ENCODE results near the gene PPEF2. TPM values are rescaled to one million over a fixed set of nuclear protein-coding genes. Genes with fewer than 3 reads are reported as not detected.
"Not testable (repeated sequence)": the region's sequence is repeated elsewhere in the genome, so short reads cannot be mapped to it uniquely, and the experiment has no call there.

PPEF2 gene
- total and polyA plus RNA-seq, 10 of the 15 experiments (the other 5 are each of a cell fraction or from before 2014, with no cell fraction given): not detected

GRCh38 chr4:75848171-75848760, 54.0 kb downstream of the PPEF2 start:
- H3K27ac ChIP-seq (ENCODE audit: control insufficient read depth, insufficient read depth); H4K20me1 ChIP-seq (ENCODE audit: control insufficient read depth, insufficient read depth); H2AFZ ChIP-seq (ENCODE audit: control insufficient read depth, low read depth, low read length); BruUV-seq (replicated peaks); H3K4me3 ChIP-seq; H3K9ac ChIP-seq (ENCODE audit: control insufficient read depth, insufficient read depth, low read length); intact Hi-C loops (cut with micrococcal nuclease; ENCODE audit: unreplicated experiment); H3K36me3 ChIP-seq (ENCODE audit: control insufficient read depth in 2 of 2, insufficient read depth in 2 of 2, low read length in 1 of 2); H3K4me1 ChIP-seq (ENCODE audit: control insufficient read depth, insufficient read depth, low read length); H3K27me3 ChIP-seq (replicated peaks in 1 of 2; ENCODE audit: control insufficient read depth in 2 of 2, insufficient read depth in 2 of 2, low read length in 1 of 2); H3K79me2 ChIP-seq (ENCODE audit: control insufficient read depth, insufficient read depth, low read length); H3K9me3 ChIP-seq (replicated peaks; ENCODE audit: control insufficient read depth, insufficient read depth, low read length); H3K4me2 ChIP-seq (ENCODE audit: control insufficient read depth, insufficient read depth); in situ Hi-C loops (cut with MboI): not testable (repeated sequence)
- ATAC-seq (peak; percentile 97), FAIRE-seq (peak; percentile 82), DNase-seq (ENCODE audit: low read depth, low spot score) (peak; percentile 24)
- TF ChIP-seq CTCF (IDR thresholded peaks at IDR 0.05 in 2 of 3, conservative IDR thresholded peaks at IDR 0.05 in 1 of 3; ENCODE audit: control insufficient read depth in 2 of 3, extremely low read depth in 1 of 3, insufficient read depth in 1 of 3, low read depth in 3 of 3, low read length in 3 of 3) (peak; percentile 57 to 63 (median 62); a peak in 5 of 6 replicates), ZNF384 (IDR thresholded peaks at IDR 0.05; ENCODE audit: borderline replicate concordance, low read depth, low read length) (peak; percentile 74), SMC3 (IDR thresholded peaks at IDR 0.05; ENCODE audit: borderline replicate concordance, low read length) (peak; percentile 52; the same call in 1 of the 2 replicates), RAD21 (IDR thresholded peaks at IDR 0.05; ENCODE audit: insufficient read depth, low read depth, low read length) (peak; percentile 72)
- RAD21 ChIA-PET (ENCODE audit: unreplicated experiment): interaction anchor here (0.6 to 1.7 kb wide), 11 partner anchors 23 to 973 kb away, joined by 3 to 14 read pairs (median 5); partner anchors contain the start of gene CDKL2
- WGBS (ENCODE audit: insufficient coverage, insufficient replicate concordance, low lambda C conversion rate, missing lambda C conversion rate): 9% methylated on average over 14 of the region's 14 CpGs
- POLR2A ChIA-PET: interaction anchor here (0.7 kb wide), 1 partner anchor 287 kb away, joined by 3 read pairs; no protein-coding TSS in a partner anchor
- CTCF ChIA-PET: interaction anchor here (0.6 to 2.5 kb wide), 44 partner anchors 9 to 1884 kb away, joined by 3 to 29 read pairs (median 4); partner anchors contain the start of genes ODAPH and USO1
- SMC1A ChIA-PET (ENCODE audit: uncharacterized antibody, unreplicated experiment): interaction anchor here (0.6 to 1.7 kb wide), 12 partner anchors 18 to 974 kb away, joined by 3 to 8 read pairs (median 3); partner anchors contain the start of gene USO1

All from GM12878 (cell line).